ENCODE measurements around the gene UCN2. TPM values are rescaled to one million over a fixed set of nuclear protein-coding genes. Genes with fewer than 3 reads are reported as not detected.
A peak's percentile ranks its signal among the peaks of the same experiment; 100 is the strongest.

The UCN2 gene
- total and polyA plus RNA-seq, 4 donors, result 0.07 to 0.18 (median 0.16) TPM; not detected in 1

GRCh38 chr3:48607519-48607918, 43.9 kb upstream of the UCN2 start:
- Histone ChIP-seq H3K27ac (ENCODE audit: low read depth in 1 of 2, low read length in 1 of 2) (no peak overlapping the region), H3K4me1 (ENCODE audit: control insufficient read depth in 5 of 5, insufficient read depth in 5 of 5, low read length in 5 of 5) (peaks cover 0 to 17% (median 3%) of the 10 kb centered on the region in 5 donors), H3K9ac (ENCODE audit: insufficient read depth in 1 of 2, low read length in 2 of 2) (no peak overlapping the region), H3K27me3 (ENCODE audit: control insufficient read depth in 3 of 3, insufficient read depth in 3 of 3, low read length in 2 of 3) (no peaks in the 10 kb centered on the region), H3K36me3 (ENCODE audit: control insufficient read depth in 4 of 4, insufficient read depth in 4 of 4, low read length in 4 of 4) (peaks cover 21 to 35% (median 33%) of the 10 kb centered on the region in 4 donors), H3K4me3 (no peak overlapping the region), H3K9me3 (ENCODE audit: control insufficient read depth in 4 of 4, insufficient read depth in 3 of 4, low read length in 3 of 4) (peaks cover 0 to 2% (median 0%) of the 10 kb centered on the region in 4 donors)
- no peak for TF ChIP-seq CTCF (IDR thresholded peaks at IDR 0.05; ENCODE audit: control extremely low read depth, extremely low read depth)
- ATAC-seq (ENCODE audit: insufficient read depth, low FRiP score) (no peak), DNase-seq (no peak)
- 94 to 95% methylated on average over 5 of the region's 5 CpGs for WGBS, 2 donors

GRCh38 chr3:48601622-48601994, 38.0 kb upstream of the UCN2 start:
- Histone ChIP-seq H3K27me3 (ENCODE audit: control insufficient read depth in 3 of 3, insufficient read depth in 3 of 3, low read length in 2 of 3) (no peaks in the 10 kb centered on the region), H3K4me3 (no peak overlapping the region), H3K27ac (ENCODE audit: low read depth in 1 of 2, low read length in 1 of 2) (peak overlapping the region in 1 of 2 donors; percentile 56), H3K9ac (ENCODE audit: insufficient read depth in 1 of 2, low read length in 2 of 2) (no peak overlapping the region), H3K36me3 (ENCODE audit: control insufficient read depth in 4 of 4, insufficient read depth in 4 of 4, low read length in 4 of 4) (peaks cover 27 to 81% (median 60%) of the 10 kb centered on the region in 4 donors), H3K9me3 (ENCODE audit: control insufficient read depth in 4 of 4, insufficient read depth in 3 of 4, low read length in 3 of 4) (no peaks in the 10 kb centered on the region), H3K4me1 (ENCODE audit: control insufficient read depth in 5 of 5, insufficient read depth in 5 of 5, low read length in 5 of 5) (peaks cover 0 to 17% (median 3%) of the 10 kb centered on the region in 5 donors)
- DNase-seq (no peak), ATAC-seq (ENCODE audit: insufficient read depth, low FRiP score) (no peak)
- WGBS, 2 donors, result 74 to 81% methylated on average over 2 of the region's 2 CpGs
- TF ChIP-seq CTCF (IDR thresholded peaks at IDR 0.05; ENCODE audit: control extremely low read depth, extremely low read depth), result no peak

- H3K9me3 ChIP-seq (ENCODE audit: control insufficient read depth in 4 of 4, insufficient read depth in 3 of 4, low read length in 3 of 4), result no peaks in the 10 kb centered on the region
- peaks cover 0 to 1% (median 0%) of the 10 kb centered on the region in 3 donors for H3K27me3 ChIP-seq (ENCODE audit: control insufficient read depth in 3 of 3, insufficient read depth in 3 of 3, low read length in 2 of 3)
- H3K27ac ChIP-seq (ENCODE audit: low read depth in 1 of 2, low read length in 1 of 2), result peak overlapping the region in 1 of 2 donors; percentile 56
- peaks cover 27 to 81% (median 56%) of the 10 kb centered on the region in 4 donors for H3K36me3 ChIP-seq (ENCODE audit: control insufficient read depth in 4 of 4, insufficient read depth in 4 of 4, low read length in 4 of 4)
- H3K4me3 ChIP-seq, result no peak overlapping the region
- TF ChIP-seq CTCF (IDR thresholded peaks at IDR 0.05; ENCODE audit: control extremely low read depth, extremely low read depth), result no peak
- WGBS, 2 donors, result 95 to 97% methylated on average over 19 of the region's 19 CpGs
- no peak for ATAC-seq (ENCODE audit: insufficient read depth, low FRiP score)
- H3K9ac ChIP-seq (ENCODE audit: insufficient read depth in 1 of 2, low read length in 2 of 2), result no peak overlapping the region
- no peak for DNase-seq
- H3K4me1 ChIP-seq (ENCODE audit: control insufficient read depth in 5 of 5, insufficient read depth in 5 of 5, low read length in 5 of 5), result peaks cover 2 to 18% (median 3%) of the 10 kb centered on the region in 5 donors
Measured at GRCh38 chr3:48600711-48601621, 37.4 kb upstream of the UCN2 start.

Measured in lung (tissue), 12 donors.